Thymus (tissue), 11 donors: Measurements from ENCODE around the gene NAA60. TPM values are rescaled to one million over a fixed set of nuclear protein-coding genes. Genes with fewer than 3 reads are reported as not detected.
"Not testable (repeated sequence)": the region's sequence is repeated elsewhere in the genome, so short reads cannot be mapped to it uniquely, and the experiment has no call there.

Experiments
- DNase-seq, 9 donors: peaks; one replicate each; pipeline ENCODE4 v3.0.0-alpha.2; 2013; ENCODE audit warnings: low spot score in 9 of 9, low read depth in 6 of 9, missing footprints in 1 of 9
- H3K27ac ChIP-seq, 2 donors: one replicate each; pipeline ENCODE4 v1.5.1; 2013; ENCODE audit warnings: control low read depth in 1 of 2, low read depth in 1 of 2, low read length in 1 of 2, mild to moderate bottlenecking in 1 of 2, moderate library complexity in 1 of 2
- H3K27me3 ChIP-seq, 2 donors: one replicate each; pipeline ENCODE4 v1.5.1; 2013; ENCODE audit warnings: low read length in 1 of 2; ENCODE audit not compliant: control insufficient read depth in 2 of 2, insufficient read depth in 1 of 2
- H3K36me3 ChIP-seq, 2 donors: one replicate each; pipeline ENCODE4 v1.5.1; 2013; ENCODE audit warnings: low read length in 1 of 2, mild to moderate bottlenecking in 1 of 2, moderate library complexity in 1 of 2; ENCODE audit not compliant: control insufficient read depth in 2 of 2, insufficient read depth in 2 of 2
- H3K4me1 ChIP-seq, 2 donors: one replicate each; pipeline ENCODE4 v1.5.1; 2013; ENCODE audit warnings: low read length in 2 of 2; ENCODE audit not compliant: control insufficient read depth in 2 of 2, insufficient read depth in 2 of 2
- H3K4me3 ChIP-seq, 2 donors: one replicate each; pipeline ENCODE4 v1.5.1; 2013; ENCODE audit warnings: low read length in 2 of 2, control low read depth in 1 of 2, mild to moderate bottlenecking in 1 of 2
- H3K9me3 ChIP-seq, 2 donors: one replicate each; pipeline ENCODE4 v1.5.1; 2013; ENCODE audit warnings: low read length in 1 of 2, mild to moderate bottlenecking in 1 of 2; ENCODE audit not compliant: control insufficient read depth in 2 of 2, insufficient read depth in 1 of 2
- WGBS: extraction: QIAGEN DNeasy Blood & Tissue Kit; methylation state at CpG from one replicate; pipeline ENCODE4 v1.1.7; 2013; 5-methylcytosine and 5-hydroxymethylcytosine counted together
- polyA plus RNA-seq: library from polyadenylated mRNA; stranded (reverse); fragments of 200-250 nt; gene quantifications from one replicate; pipeline ENCODE4 v1.2.3, GENCODE V29; 2013
- total RNA-seq: library from RNA; stranded (reverse); fragments of 120-200 nt; gene quantifications from one replicate; pipeline ENCODE4 v1.2.4, GENCODE V29; 2013
- donor health status: healthy.

Gene NAA60
- total and polyA plus RNA-seq, 2 donors: 8.6 to 36.0 TPM

DNA sequence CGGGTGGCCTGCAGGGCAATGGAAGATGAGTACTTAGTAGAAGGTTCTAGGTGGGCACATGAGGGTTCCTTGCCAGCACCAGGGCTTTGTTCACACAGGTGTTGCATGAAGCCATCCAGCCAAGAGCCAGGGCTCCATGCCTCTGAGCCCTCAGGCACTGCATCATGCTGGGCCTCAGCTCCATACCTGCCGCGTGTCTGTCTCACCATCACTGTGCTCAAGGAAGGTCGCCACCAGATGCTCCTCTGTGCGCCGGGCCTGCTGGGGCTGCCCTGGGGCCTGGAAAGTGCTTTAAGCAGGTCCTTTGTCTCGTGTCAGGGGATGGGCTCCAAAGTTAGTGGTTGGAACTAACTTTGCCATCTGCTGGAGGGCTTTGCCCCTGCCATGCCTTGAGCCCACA lies 26.3 kb downstream of the NAA60 start:
- no peaks in the 10 kb centered on the region for H3K27me3 ChIP-seq
- no peak for DNase-seq
- peaks cover 17 to 27% of the 10 kb centered on the region in 2 donors for H3K36me3 ChIP-seq
- no peak overlapping the region for H3K27ac ChIP-seq
- WGBS: 98% methylated on average over 7 of the region's 7 CpGs
- H3K4me1 ChIP-seq: peaks cover 0 to 3% of the 10 kb centered on the region in 2 donors
- H3K4me3 ChIP-seq: no peak overlapping the region
- H3K9me3 ChIP-seq: no peaks in the 10 kb centered on the region

DNA sequence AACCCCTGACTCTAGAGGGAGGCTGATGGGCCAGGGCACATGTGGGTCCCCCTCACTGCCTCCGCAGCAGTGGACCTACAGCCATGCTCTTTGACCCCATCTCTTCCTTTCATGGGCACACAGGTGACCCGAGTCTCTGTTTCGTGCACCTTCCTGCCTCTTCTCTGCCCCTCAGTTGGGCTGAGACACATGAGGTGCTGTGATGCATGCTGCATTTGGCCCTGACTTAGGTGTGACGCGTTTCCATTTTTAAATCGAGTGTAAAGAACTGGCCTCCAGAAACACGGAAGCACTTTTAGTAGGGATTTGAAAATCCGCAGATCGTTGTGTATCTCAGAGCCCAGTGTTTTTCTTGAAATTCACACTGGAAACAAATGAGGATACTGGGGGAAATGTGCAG lies 27.2 kb downstream of the NAA60 start:
- no peak for DNase-seq
- Histone ChIP-seq H3K9me3 (no peaks in the 10 kb centered on the region), H3K4me3 (no peak overlapping the region), H3K36me3 (peaks cover 19 to 25% of the 10 kb centered on the region in 2 donors), H3K27me3 (no peaks in the 10 kb centered on the region), H3K4me1 (peaks cover 0 to 3% of the 10 kb centered on the region in 2 donors), H3K27ac (no peak overlapping the region)
- WGBS: 87% methylated on average over 9 of the region's 9 CpGs

DNA sequence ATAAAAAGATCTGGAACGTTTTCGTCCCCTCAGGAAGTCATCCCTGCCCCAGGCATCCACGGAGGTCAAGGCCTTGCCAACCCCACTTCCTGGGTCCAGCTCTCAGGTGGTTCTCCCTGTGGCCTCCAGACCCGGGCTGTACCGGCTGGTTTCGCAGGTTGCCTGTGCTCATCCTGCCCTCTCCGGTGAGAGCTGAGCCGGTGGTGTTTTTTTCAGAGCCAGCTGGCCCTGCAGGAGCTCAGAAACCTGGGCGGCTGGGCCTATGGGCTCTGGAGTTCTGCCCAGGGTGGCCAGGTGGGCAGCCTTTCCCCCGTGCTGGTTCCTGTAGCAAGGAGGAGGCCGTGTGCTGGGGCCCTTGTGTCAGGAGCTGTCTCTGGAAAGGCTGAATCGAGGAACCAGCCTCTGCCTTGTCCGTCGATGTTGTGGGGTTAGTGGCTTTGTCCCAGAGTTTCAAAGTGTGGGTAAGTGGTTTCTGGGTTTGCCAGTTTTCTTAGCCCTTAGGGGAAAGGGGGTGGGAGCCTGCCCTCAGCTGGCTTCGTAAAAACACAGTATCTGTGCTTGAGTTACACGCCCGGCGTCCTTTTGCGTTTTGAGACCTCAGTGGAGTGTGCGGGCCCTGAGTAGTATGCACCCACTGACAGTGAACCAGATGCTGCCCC lies 28.2 kb downstream of the NAA60 start:
- Histone ChIP-seq H3K36me3 (peaks cover 17 to 23% of the 10 kb centered on the region in 2 donors), H3K4me1 (peaks cover 0 to 3% of the 10 kb centered on the region in 2 donors)
- WGBS: 97% methylated on average over 20 of the region's 20 CpGs

GRCh38 chr16:3472878-3473595 lies 29.6 kb downstream of the NAA60 start:
- Histone ChIP-seq H3K27ac (no peak overlapping the region), H3K36me3 (peaks cover 11 to 19% of the 10 kb centered on the region in 2 donors), H3K4me3 (no peak overlapping the region), H3K27me3 (no peaks in the 10 kb centered on the region), H3K4me1 (peaks cover 0 to 3% of the 10 kb centered on the region in 2 donors), H3K9me3 (no peaks in the 10 kb centered on the region)
- WGBS: 95% methylated on average over 10 of the region's 10 CpGs
- no peak for DNase-seq

More for the DNA sequence above, 28.2 kb downstream of the NAA60 start:
- H3K27ac ChIP-seq: no peak overlapping the region
- no peaks in the 10 kb centered on the region for H3K27me3 ChIP-seq
- H3K9me3 ChIP-seq: no peaks in the 10 kb centered on the region
- no peak overlapping the region for H3K4me3 ChIP-seq
- DNase-seq: no peak

DNA sequence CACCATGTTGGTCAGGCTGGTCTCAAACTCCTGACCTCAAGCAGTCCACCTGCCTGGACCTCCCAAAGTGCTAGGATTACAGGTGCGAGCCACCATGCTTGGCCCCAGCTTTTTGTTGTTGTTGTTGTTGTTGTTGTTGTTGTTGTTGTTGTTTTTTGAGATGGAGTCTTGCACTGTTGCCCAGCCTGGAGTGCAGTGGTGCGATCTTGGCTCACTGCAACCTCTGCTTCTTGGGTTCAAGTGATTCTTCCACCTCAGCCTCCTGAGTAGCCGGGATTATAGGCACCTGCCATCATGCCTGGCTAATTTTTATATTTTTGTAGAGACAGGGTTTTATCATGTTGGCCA lies 30.1 kb downstream of the NAA60 start:
- WGBS: 87% methylated on average over 3 of the region's 3 CpGs
- not testable (repeated sequence) for DNase-seq, H3K27ac ChIP-seq, H3K4me1 ChIP-seq, H3K9me3 ChIP-seq, H3K4me3 ChIP-seq, H3K27me3 ChIP-seq
- peaks cover 15 to 24% of the 10 kb centered on the region in 2 donors for H3K36me3 ChIP-seq

- DNase-seq: no peak
- H3K4me3 ChIP-seq: no peak overlapping the region
- no peaks in the 10 kb centered on the region for H3K27me3 ChIP-seq
- H3K27ac ChIP-seq: no peak overlapping the region
- no peaks in the 10 kb centered on the region for H3K4me1 ChIP-seq
- 96% methylated on average over 16 of the region's 16 CpGs for WGBS
- H3K9me3 ChIP-seq: no peaks in the 10 kb centered on the region
- peaks cover 18 to 30% of the 10 kb centered on the region in 2 donors for H3K36me3 ChIP-seq
Measured at GRCh38 chr16:3474136-3474779, 30.8 kb downstream of the NAA60 start.

GRCh38 chr16:3474870-3475269 lies 31.4 kb downstream of the NAA60 start:
- not testable (repeated sequence) for H3K4me1 ChIP-seq

DNA sequence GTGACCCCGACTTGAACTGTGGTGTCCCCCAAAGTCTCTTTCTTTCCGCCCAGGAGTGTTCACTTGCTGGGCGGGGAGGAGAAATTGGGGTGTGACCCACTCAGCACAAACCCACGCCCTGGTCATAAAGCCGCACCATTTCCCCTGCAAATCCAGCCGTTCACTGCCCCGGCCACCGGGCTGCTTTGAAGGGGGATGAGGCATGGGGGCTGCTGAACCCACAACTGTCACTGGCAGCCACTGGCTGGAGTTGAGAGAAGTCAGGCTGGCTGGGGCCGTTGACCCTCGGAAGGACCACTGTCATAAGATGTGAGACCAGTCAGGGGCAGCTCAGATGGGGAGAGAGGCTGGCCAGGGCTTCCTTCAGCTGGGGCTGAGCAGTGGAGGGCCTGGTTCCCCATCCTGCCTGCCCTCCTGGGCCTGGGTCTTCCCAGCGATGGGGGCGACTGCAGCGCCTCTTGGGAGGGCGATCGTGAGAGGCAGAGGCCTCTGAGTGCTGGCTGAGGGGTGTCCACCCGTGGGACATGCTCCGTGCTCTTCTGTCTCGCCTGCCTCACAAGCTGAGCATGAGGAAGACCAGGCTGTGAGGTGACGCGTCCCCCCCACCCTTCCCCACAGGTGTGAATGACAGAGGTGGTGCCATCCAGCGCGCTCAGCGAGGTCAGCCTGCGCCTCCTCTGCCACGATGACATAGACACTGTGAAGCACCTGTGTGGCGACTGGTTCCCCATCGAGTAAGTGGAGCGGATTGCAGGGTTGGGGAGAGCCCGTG lies 32.3 kb downstream of the NAA60 start:
- Histone ChIP-seq H3K4me3 (no peak overlapping the region), H3K27me3 (no peaks in the 10 kb centered on the region), H3K9me3 (no peaks in the 10 kb centered on the region), H3K4me1 (no peaks in the 10 kb centered on the region), H3K36me3 (peaks cover 18 to 37% of the 10 kb centered on the region in 2 donors), H3K27ac (no peak overlapping the region)
- 96% methylated on average over 29 of the region's 29 CpGs for WGBS
- no peak for DNase-seq

More at GRCh38 chr16:3474870-3475269, 31.4 kb downstream of the NAA60 start:
- 98% methylated on average over 7 of the region's 7 CpGs for WGBS
- peaks cover 22 to 35% of the 10 kb centered on the region in 2 donors for H3K36me3 ChIP-seq
- not testable (repeated sequence) for H3K4me3 ChIP-seq, DNase-seq, H3K9me3 ChIP-seq, H3K27ac ChIP-seq, H3K27me3 ChIP-seq
